ENCODE measurements around the gene P3H3. TPM values are rescaled to one million over a fixed set of nuclear protein-coding genes. Genes with fewer than 3 reads are reported as not detected.
A peak's percentile ranks its signal among the peaks of the same experiment; 100 is the strongest.

Gene P3H3
- polyA plus RNA-seq, 4 donors: 23.3 to 37.5 (median 35.6) TPM

- peak in 3 of 4 donors; percentile 71 to 86 (median 79) for DNase-seq (ENCODE audit: low read depth in 4 of 4, low spot score in 2 of 4)
Observed at GRCh38 chr12:6825398-6826124, 2.6 kb upstream of the P3H3 start.

GRCh38 chr12:6826125-6826733 is 2.0 kb upstream of the P3H3 start:
- DNase-seq (ENCODE audit: low read depth in 4 of 4, low spot score in 2 of 4): no peak

GRCh38 chr12:6826734-6827436 is 1.3 kb upstream of the P3H3 start:
- no peak for DNase-seq (ENCODE audit: low read depth in 4 of 4, low spot score in 2 of 4)

- peak in 3 of 4 donors; percentile 66 to 81 (median 75) for DNase-seq (ENCODE audit: low read depth in 4 of 4, low spot score in 2 of 4)
Observed at GRCh38 chr12:6827437-6827911, 733 bp upstream of the P3H3 start.

- no peak for DNase-seq (ENCODE audit: low read depth in 4 of 4, low spot score in 2 of 4)
Observed at GRCh38 chr12:6828781-6829535, 751 bp downstream of the P3H3 start.

- no peak for DNase-seq (ENCODE audit: low read depth in 4 of 4, low spot score in 2 of 4)
Observed at GRCh38 chr12:6829536-6830220, 1.5 kb downstream of the P3H3 start.

GRCh38 chr12:6830286-6830890 is 2.2 kb downstream of the P3H3 start:
- DNase-seq (ENCODE audit: low read depth in 4 of 4, low spot score in 2 of 4): no peak

- no peak for DNase-seq (ENCODE audit: low read depth in 4 of 4, low spot score in 2 of 4)
Observed at GRCh38 chr12:6830999-6831398, 2.8 kb downstream of the P3H3 start.

- no peak for DNase-seq (ENCODE audit: low read depth in 4 of 4, low spot score in 2 of 4)
Observed at GRCh38 chr12:6831450-6831995, 3.3 kb downstream of the P3H3 start.

- DNase-seq (ENCODE audit: low read depth in 4 of 4, low spot score in 2 of 4): no peak
Observed at GRCh38 chr12:6832125-6832524, 3.9 kb downstream of the P3H3 start.

GRCh38 chr12:6833189-6833890 is 5.1 kb downstream of the P3H3 start:
- DNase-seq (ENCODE audit: low read depth in 4 of 4, low spot score in 2 of 4): no peak

- no peak for DNase-seq (ENCODE audit: low read depth in 4 of 4, low spot score in 2 of 4)
Observed at GRCh38 chr12:6834254-6834653, 6.0 kb downstream of the P3H3 start.

GRCh38 chr12:6834873-6835272 is 6.7 kb downstream of the P3H3 start:
- DNase-seq (ENCODE audit: low read depth in 4 of 4, low spot score in 2 of 4): no peak

- no peak for DNase-seq (ENCODE audit: low read depth in 4 of 4, low spot score in 2 of 4)
Observed at GRCh38 chr12:6836851-6837250, 8.6 kb downstream of the P3H3 start.

GRCh38 chr12:6837370-6838060 is 9.3 kb downstream of the P3H3 start:
- no peak for DNase-seq (ENCODE audit: low read depth in 4 of 4, low spot score in 2 of 4)

GRCh38 chr12:6838854-6839253 is 10.6 kb downstream of the P3H3 start:
- DNase-seq (ENCODE audit: low read depth in 4 of 4, low spot score in 2 of 4): no peak

GRCh38 chr12:6839482-6840201 is 11.4 kb downstream of the P3H3 start:
- DNase-seq (ENCODE audit: low read depth in 4 of 4, low spot score in 2 of 4): no peak

GRCh38 chr12:6840330-6840729 is 12.1 kb downstream of the P3H3 start:
- no peak for DNase-seq (ENCODE audit: low read depth in 4 of 4, low spot score in 2 of 4)

All from left renal cortex interstitium (tissue), 4 donors.